GM12865 (cell line): ENCODE data around the gene NUMA1.

Experiments
- DNase-seq: peaks from one replicate; pipeline ENCODE4 v3.0.0; 2010; ENCODE audit warnings: low read depth
- H3K4me3 ChIP-seq: 2 replicates; pipeline ENCODE4 v1.5.1; 2011; ENCODE audit warnings: mild to moderate bottlenecking, low read depth, low read length, control low read depth
- TF ChIP-seq, protein P1 (sequence below): IDR thresholded peaks from 2 replicates; pipeline ENCODE4 v1.5.1; 2011; ENCODE audit warnings: low read length, control low read depth, low read depth, inconsistent platforms; ENCODE audit not compliant: insufficient read depth; ENCODE audit errors: missing control alignments

NUMA1 gene

DNA sequence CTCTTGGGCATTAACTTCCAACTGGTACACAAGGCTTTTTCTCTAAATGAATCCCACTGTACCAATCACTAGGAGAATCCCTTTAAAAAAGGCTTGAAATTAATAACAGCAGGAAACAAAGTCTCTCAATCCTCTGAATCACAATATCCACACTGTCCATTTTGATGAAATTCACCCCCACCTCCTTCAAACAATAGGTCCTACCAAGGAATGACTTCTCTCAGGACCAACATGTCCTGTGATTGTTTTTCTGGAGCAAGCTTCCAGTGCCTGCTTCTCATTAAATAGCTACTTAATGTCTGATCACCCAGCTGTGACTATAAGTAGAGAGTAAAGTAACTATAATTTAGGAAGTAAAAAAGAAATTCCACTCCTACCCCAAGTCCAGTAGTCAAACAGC is 13.1 kb downstream of the NUMA1 start:
- TF ChIP-seq, protein P1, sequence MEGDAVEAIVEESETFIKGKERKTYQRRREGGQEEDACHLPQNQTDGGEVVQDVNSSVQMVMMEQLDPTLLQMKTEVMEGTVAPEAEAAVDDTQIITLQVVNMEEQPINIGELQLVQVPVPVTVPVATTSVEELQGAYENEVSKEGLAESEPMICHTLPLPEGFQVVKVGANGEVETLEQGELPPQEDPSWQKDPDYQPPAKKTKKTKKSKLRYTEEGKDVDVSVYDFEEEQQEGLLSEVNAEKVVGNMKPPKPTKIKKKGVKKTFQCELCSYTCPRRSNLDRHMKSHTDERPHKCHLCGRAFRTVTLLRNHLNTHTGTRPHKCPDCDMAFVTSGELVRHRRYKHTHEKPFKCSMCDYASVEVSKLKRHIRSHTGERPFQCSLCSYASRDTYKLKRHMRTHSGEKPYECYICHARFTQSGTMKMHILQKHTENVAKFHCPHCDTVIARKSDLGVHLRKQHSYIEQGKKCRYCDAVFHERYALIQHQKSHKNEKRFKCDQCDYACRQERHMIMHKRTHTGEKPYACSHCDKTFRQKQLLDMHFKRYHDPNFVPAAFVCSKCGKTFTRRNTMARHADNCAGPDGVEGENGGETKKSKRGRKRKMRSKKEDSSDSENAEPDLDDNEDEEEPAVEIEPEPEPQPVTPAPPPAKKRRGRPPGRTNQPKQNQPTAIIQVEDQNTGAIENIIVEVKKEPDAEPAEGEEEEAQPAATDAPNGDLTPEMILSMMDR: no peak
- DNase-seq: no peak
- no peak overlapping the region for H3K4me3 ChIP-seq

DNA sequence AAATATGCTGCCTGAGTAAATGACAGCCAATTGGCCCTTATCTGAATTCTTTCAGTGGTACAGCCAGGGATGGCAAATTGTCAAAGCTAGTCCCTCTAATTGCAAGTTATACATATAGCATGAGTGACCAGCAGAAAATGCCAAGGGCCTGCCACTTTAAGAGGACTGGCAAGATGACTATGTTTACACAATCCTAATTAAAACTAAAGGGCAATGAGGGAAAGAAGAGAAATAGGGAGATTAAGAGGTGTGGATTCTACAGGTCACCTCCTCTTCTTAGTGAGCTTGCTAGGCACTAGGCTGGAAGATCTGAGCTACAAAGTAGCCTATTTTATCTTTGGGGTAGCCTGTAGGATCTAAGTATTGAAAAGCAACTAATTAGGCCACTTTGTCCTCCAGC is 13.5 kb downstream of the NUMA1 start:
- H3K4me3 ChIP-seq: no peak overlapping the region
- TF ChIP-seq, protein P1: no peak
- DNase-seq: no peak

DNA sequence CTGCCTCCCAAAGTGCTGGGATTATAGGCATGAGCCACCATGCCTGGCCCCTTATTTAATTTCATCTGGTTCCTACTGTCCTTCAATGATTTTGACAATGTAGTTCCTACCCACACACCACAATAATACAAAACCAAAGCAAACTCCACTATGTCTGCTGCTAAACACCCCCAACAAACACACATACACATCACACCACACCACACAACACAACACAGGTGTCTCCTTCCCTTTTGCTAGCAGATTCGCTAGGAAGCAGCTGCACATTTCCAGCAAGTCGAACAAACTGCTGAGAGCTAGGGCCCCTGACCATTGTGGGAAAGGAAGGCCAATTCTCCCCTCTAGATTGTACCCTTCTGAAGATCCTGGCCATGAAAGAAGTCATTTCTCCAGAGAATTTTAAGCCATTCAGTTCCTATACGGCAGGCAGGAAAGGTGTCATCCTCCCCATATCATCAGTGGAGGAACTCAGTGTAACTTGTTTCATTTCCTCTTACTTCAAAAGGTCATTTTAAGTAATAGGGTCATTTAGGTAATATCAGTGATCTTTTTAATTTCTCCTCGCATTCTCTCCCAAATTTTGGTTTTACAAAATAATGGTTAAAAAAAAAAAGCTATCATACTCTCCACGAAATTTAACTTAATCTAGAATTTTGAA is 18.5 kb downstream of the NUMA1 start:
- DNase-seq: no peak
- TF ChIP-seq, protein P1: no peak
- no peak overlapping the region for H3K4me3 ChIP-seq

DNA sequence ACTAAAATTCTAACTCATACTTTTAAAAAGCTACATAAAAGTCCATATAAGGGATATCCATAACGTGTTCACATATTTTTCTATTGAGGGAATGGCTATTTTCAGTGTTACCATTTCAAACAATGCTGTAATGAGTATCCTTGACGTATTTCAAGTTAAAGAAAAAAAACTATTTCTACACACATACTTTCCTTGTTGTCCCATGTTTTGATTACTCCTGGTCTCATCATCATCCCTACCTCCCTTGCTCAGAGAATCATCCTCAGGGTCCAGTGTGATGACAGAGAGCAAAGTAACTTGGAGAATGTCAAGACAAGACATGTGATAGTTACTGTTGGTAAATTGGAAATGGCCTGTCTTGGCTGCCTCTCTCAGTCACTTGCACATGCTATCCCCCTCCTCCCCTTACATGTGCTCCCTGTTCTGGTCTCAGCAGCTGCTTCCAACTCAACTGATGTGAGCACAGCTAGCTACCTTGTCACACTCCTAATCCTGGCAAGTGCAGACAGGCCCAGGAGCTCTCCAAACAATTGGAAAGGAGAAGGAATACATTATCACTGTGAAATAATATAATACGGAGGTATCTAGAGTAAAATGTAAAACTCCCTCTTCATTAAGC is 21.8 kb downstream of the NUMA1 start:
- TF ChIP-seq, protein P1: no peak
- no peak for DNase-seq
- no peak overlapping the region for H3K4me3 ChIP-seq

DNA sequence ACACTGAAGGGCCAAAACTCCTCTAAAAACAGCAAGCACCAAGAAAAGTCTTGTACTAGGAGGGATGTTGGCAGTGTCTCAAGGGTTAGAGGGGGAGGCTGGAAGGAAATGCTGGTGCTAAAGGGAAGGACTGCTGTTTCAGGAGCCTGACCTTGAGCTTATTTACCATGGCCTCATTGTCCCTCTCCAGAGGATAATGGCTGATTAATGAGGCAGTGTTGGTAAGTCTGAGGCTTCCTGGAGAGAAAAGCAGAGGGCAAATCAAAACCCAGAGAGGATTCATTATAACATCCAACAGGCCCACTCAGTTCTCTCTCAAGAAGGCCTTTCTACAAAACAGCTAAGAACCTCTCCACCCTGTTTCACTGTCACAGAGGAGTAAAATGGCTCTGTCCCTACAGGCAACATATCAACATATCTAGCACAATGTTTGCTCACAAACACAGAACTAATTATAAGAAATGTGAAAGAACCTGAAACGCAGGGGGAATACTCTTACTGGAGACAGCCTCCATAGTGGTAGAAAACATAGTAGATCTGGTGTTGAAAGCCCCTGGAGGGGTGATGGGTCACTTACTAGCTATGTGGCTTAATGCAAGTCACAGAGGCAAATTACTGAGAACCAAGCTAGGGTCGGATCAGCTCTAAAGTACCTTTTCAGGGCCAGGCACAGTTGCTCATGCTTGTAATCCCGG is 31.4 kb downstream of the NUMA1 start:
- TF ChIP-seq, protein P1: no peak
- H3K4me3 ChIP-seq: no peak overlapping the region
- DNase-seq: no peak

DNA sequence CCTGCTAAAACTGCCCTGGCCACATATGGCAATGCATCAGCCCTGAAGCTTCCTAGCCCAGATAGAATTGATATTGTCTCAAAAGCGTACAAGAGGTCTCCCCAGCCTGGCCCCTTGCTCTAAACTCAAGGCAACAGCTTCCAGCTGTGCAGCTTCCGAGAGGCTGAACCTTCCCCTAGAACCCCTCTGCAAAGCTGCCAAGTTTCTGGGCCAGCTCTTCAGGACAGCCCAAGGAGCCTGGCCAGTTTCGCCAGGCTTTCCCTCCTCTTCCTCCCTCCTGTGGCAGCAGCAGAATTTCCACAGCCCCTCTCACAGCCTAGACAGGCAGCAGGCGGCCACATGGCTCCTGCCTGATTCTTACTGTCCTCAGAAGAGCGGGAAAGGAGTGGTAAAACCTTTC is 34.5 kb downstream of the NUMA1 start:
- DNase-seq: no peak
- H3K4me3 ChIP-seq: no peak overlapping the region
- TF ChIP-seq, protein P1: no peak
